GM12872 (cell line): ENCODE measurements around the gene DPYSL4.

Experiments
- CTCF ChIP-seq: IDR thresholded peaks from 3 replicates; pipeline ENCODE4 v1.5.1; 2011; ENCODE audit warnings: low read depth, mild to moderate bottlenecking, low read length, moderate library complexity; ENCODE audit not compliant: insufficient read depth

DPYSL4 gene

GRCh38 chr10:132249226-132249724, 62.5 kb downstream of the DPYSL4 start:
- no peak for TF ChIP-seq CTCF

- TF ChIP-seq CTCF = no peak
These were observed 63.2 kb downstream of the DPYSL4 start for GRCh38 chr10:132249824-132250375.

- TF ChIP-seq CTCF = no peak
These were observed 64.0 kb downstream of the DPYSL4 start for GRCh38 chr10:132250481-132251475.

GRCh38 chr10:132251928-132252327, 65.2 kb downstream of the DPYSL4 start:
- no peak for TF ChIP-seq CTCF

GRCh38 chr10:132252412-132252811, 65.7 kb downstream of the DPYSL4 start:
- 0 out of 3 replicates have a peak, but pooled peaks have one; percentile 9 for TF ChIP-seq CTCF

GRCh38 chr10:132253092-132253687, 66.4 kb downstream of the DPYSL4 start:
- no peak for TF ChIP-seq CTCF

- no peak for TF ChIP-seq CTCF
These were observed 68.1 kb downstream of the DPYSL4 start for GRCh38 chr10:132254841-132255240.
